ENCODE measurements around the gene KLK6.

KLK6 gene

DNA sequence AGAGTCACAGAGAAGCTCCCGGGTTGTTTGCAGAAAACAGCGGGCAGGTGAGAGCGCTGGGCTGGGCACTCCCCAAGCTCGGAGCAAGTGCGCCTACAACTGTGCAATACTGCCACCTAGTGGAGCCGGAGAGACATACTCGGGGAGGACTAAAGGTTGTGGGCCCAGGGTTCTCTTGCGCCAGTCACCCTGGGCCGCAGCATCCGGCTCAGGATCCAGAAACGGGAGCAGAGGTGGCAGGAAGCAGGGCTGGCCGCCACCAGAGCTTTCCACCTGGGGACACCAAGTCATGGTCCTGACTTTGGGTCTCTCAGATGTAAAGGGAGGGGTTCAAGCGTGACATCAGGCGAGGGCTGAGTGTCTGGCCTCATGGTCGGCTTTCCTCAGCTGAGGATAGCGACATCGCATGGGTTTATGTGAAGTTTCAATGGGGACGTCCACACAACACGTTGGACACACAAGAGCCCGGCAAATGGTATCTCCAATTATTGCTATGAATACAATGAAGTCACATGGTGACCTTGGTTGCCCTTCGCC lies 47.0 kb downstream of the KLK6 start:
- ATAC-seq (ENCODE audit: low read depth), result peak; percentile 100
- no peaks in the 10 kb centered on the region for H3K36me3 Mint-ChIP-seq
- H3K4me3 Mint-ChIP-seq, result no peak overlapping the region
- peaks cover 12% of the 10 kb centered on the region for H3K27me3 Mint-ChIP-seq
- H3K4me1 Mint-ChIP-seq, result peaks cover 7% of the 10 kb centered on the region
- peak overlapping the region; percentile 20 for H3K27ac Mint-ChIP-seq
- peak; percentile 80 to 81 for DNase-seq (ENCODE audit: low spot score in 2 of 2)
- no peaks in the 10 kb centered on the region for H3K9me3 Mint-ChIP-seq

DNA sequence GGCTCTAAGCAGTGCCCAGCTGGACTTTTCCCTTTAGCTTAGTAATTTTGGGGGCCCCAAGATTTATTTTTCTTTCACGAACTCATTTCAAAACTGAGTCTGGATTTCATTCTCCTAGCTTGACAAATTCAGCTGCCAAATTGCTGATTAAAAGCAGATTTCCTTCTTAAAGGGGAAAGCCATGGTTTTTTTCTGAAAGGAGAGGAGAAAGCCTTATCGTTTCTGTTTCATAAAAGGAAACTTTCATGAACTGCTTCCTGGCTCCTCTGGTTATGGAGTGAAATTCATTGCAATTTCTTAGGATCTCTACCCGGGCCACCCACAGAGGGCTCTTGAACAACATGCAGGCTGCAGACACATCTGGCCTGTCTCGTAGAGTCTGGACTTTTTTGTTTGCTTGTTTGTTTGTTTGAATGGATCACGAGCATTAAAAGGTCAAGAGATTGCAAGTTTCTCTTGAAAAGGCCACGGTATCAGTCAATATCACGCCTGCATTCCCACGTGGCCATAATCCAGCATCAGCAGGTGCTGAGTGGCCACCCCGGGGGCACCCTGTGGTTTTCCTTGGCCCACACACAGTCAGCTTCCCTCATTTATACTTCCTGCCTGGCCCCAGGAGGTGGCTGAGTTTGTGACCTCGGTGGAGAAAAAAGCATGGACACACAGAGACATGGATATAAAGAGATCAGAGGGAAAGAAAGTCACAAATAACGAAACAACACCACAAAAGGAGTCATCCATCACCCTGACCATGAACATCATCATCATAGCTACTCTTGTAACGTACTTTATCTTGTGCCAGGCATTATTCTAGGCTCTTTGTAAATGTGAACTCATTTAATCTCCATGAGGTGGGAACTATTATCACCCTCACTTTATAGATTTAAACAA lies 47.7 kb downstream of the KLK6 start:
- Mint-ChIP-seq H3K9me3 (no peaks in the 10 kb centered on the region), H3K4me3 (no peak overlapping the region), H3K36me3 (no peaks in the 10 kb centered on the region), H3K4me1 (peaks cover 7% of the 10 kb centered on the region), H3K27me3 (peaks cover 15% of the 10 kb centered on the region), H3K27ac (peak overlapping the region; percentile 20)
- DNase-seq (ENCODE audit: low spot score in 2 of 2), result no peak
- peak; percentile 20 for ATAC-seq (ENCODE audit: low read depth)

DNA sequence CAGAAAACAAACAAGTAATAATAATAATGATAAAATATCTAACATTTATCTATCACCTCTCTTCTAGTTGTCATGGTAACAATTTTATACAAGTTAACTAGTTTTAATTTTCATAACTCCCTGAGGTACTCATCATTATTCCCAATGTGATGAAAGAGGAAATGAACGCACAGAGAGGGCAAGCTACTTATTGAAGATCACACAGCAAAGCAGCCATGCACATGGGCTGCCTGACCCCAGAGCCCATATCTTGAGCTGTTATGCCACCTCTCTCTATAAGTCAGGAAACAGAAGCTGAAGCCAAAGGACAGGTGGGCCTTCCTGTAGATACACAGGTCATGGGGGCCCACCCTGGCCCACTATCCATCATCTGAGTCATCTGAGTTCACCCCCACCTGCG lies 53.3 kb downstream of the KLK6 start:
- peaks cover 2% of the 10 kb centered on the region for H3K4me1 Mint-ChIP-seq
- no peak overlapping the region for H3K27ac Mint-ChIP-seq
- no peak overlapping the region for H3K4me3 Mint-ChIP-seq
- H3K9me3 Mint-ChIP-seq, result no peaks in the 10 kb centered on the region
- H3K27me3 Mint-ChIP-seq, result peaks cover 16% of the 10 kb centered on the region
- no peaks in the 10 kb centered on the region for H3K36me3 Mint-ChIP-seq
- no peak for DNase-seq (ENCODE audit: low spot score in 2 of 2)
- no peak for ATAC-seq (ENCODE audit: low read depth)

DNA sequence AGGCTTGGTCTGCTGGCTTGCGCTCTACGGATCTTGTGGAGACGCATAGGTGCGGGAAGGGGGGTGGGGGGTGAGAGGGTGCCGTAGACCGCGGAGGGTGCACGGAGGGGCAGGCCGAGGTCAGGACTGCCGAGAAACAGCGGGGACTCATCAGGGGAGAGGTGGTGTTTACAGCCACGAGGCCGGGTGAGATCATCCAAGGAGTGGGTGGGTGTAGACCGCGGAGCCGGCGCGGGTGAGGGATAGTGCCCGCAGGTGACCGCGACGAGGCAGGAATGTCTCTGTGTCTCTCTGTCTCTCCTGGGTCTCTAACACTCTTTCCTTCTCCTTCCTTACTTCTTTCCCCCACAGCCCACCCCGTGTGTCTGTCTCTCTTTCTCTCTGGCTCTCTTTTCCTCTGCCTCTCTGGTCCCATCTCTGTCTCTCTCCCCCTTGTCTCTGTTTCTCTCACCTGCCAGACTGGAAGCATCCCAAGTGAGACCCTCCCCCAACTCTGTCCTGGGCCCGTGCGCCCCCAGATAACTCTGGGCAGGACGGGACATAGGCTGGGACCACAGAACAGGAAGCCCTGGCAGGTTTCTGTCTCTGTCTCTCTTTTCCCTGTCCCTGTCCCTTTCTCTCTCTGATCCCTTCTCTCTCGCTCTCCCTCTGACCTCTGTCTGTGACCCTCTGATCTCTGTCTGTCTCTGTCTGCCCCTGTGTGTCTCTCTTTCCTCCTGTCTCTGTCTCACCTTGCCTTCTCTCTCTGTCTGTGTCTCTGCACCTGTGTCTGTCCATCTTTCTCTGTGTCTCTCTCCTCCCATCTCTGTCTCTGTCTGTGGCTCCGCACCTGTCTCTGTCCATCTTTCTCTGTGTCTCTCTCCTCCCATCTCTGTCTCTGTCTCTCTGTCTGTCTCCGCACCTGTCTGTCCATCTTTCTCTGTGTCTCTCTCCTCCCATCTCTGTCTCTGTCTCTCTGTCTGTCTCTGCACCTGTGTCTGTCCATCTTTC lies 56.4 kb downstream of the KLK6 start:
- DNase-seq (ENCODE audit: low spot score in 2 of 2), result no peak
- H3K27me3 Mint-ChIP-seq, result peaks cover 28% of the 10 kb centered on the region

DNA sequence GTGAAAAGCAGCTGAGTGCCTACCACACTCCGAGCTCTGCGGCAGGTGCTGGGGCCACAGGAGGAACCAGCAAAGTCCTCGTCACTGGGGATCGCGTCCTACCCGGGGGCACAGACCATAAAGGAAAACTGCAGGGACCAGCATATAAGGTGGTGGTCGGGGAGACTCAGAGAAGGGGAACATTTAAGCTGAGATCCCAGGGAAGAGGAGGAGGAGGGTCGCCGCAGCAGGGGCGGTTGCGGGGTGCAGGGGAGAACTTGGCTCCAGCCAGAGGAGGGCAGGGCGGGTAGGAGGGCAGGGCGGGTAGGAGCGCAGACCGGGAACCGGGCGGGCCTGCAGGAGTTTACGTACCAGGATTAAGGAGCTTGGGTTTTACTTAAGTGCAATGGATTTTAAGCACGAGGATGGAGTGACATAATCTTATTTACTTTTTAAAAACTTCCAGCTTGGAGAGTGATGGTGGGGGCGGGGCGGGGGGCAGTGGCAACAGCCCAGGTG lies 57.2 kb downstream of the KLK6 start:
- no peak for ATAC-seq (ENCODE audit: low read depth)
- Mint-ChIP-seq H3K36me3 (no peaks in the 10 kb centered on the region), H3K4me3 (no peak overlapping the region), H3K9me3 (no peaks in the 10 kb centered on the region), H3K4me1 (peaks cover 6% of the 10 kb centered on the region), H3K27me3 (peaks cover 29% of the 10 kb centered on the region), H3K27ac (no peak overlapping the region)
- DNase-seq (ENCODE audit: low spot score in 2 of 2), result no peak

More for the DNA sequence above, 56.4 kb downstream of the KLK6 start:
- ATAC-seq (ENCODE audit: low read depth), result peak; percentile 52
- Mint-ChIP-seq H3K4me3 (no peak overlapping the region), H3K36me3 (no peaks in the 10 kb centered on the region), H3K9me3 (no peaks in the 10 kb centered on the region), H3K4me1 (peaks cover 6% of the 10 kb centered on the region), H3K27ac (no peak overlapping the region)

DNA sequence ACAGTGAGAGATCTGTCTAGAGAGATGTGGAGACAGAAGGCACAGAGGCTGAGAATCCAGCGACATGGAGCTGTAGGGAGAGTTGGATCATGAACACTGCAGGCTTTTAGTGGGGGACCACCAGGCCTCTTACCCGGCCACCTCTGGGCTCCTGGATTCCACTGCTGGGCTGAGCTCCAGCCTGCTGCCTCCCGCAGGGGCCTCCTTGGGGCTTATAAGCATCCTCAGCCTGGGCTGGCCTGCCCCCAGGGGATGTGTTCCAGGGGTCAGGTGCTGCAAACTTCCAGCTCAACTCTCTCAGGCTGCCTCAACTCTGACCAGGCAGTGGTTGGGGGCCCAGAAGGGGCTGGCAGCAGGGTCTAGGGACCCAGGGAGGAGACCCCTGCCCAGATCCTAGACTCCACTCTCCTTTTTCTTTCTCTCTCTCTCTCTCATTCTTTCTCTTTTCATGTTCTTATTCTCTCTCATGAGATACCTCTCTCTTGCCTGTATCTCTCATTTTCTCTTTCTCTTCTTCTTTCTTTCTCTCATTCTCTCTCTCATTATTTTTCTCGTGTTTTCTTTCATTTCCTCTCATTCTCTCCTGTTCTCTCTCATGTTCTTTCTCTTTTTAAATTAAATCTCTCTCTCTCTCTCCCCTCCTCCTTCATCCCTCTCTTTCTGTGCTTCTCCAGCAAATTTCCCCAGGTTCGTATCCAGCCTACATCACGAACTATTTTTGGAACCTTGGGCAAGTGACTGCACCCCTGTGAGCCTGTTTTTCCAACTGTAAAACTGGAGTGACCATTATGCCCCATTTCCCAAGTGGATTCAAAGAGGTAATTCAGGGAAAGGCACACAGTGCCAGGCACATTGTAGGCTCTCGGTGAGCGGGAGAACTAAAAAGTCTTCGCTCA lies 57.9 kb downstream of the KLK6 start, which contains the start of gene KLK4:
Gene KLK4 (minus strand): TSS at position 190 of the 896 bp plus-strand sequence. CDS start 657 bp downstream, outside the sequence.
- no peak within 1 kb of the TSS for H3K27ac Mint-ChIP-seq
- H3K4me1 Mint-ChIP-seq, result peaks cover 6% of the 10 kb centered on the region
- no peaks in the 10 kb centered on the region for H3K36me3 Mint-ChIP-seq
- DNase-seq (ENCODE audit: low spot score in 2 of 2) (no peak), ATAC-seq (ENCODE audit: low read depth) (no peak)
- H3K27me3 Mint-ChIP-seq, result peaks cover 26% of the 10 kb centered on the region
- H3K4me3 Mint-ChIP-seq, result no peak within 1 kb of the TSS
- H3K9me3 Mint-ChIP-seq, result no peaks in the 10 kb centered on the region

DNA sequence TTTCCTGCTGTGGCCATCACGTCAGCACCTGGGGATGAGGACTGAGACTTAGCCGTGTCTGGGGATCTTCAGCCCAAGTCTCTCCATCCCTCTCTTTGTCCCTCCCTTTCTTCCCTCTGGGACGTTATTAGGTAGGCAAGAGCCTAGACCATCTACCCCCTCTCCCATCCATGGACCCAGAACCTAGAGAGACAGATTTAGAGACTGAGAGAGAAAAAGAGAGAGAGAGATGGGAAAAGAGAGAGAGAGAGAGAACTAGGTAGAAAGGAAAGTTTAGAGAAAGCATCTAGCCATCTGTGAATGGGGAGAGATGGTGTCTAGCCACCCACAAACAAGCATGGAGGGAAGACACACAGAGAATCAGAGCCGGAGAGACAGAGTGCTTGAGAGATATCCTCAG lies 58.7 kb downstream of the KLK6 start:
- Mint-ChIP-seq H3K27ac (no peak overlapping the region), H3K36me3 (no peaks in the 10 kb centered on the region), H3K4me3 (no peak overlapping the region), H3K9me3 (no peaks in the 10 kb centered on the region), H3K4me1 (peaks cover 8% of the 10 kb centered on the region), H3K27me3 (peaks cover 30% of the 10 kb centered on the region)
- DNase-seq (ENCODE audit: low spot score in 2 of 2) (no peak), ATAC-seq (ENCODE audit: low read depth) (no peak)

DNA sequence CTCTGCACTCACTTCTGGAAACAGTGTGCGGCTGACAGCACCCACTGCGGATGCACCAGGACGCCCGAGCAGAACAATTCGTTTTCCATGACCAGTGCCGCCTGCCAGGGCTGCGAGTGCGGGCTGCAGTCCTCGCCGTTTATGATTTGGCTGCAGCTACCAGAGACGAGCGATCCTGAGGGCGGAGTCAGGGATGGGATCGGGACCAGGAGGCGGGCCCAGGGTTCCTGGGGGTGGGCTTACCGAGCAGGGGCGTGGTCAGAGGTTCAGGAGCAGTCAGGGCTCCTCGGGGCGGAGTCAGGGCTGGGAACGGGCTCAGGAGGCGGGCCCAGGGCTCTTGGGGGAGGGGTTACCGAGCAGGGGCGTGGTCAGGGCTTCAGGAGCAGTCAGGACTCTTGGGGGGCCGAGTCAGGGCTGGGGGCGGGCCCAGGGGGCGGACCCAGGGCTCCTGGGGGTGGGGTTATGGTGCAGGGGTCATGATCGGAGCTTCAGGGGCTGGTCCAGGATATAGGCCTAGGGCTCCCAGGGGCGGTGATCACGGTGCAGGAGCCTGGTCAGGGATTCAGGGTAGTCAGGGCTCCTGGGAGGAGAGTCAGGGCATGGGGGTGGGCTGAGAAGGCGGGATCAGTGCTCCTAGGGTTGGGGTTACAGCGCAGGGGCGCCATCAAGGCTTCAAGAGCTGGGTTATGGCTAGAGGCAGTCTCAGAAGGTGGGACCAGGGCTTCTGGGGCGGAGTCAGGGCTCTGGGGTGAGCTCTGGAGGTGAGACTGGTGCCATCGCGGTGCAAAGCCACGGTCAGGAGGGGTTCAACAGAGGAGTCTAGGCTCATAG lies 59.9 kb downstream of the KLK6 start:
- H3K9me3 Mint-ChIP-seq, result no peaks in the 10 kb centered on the region
- no peak overlapping the region for H3K27ac Mint-ChIP-seq
- peaks cover 8% of the 10 kb centered on the region for H3K4me1 Mint-ChIP-seq
- DNase-seq (ENCODE audit: low spot score in 2 of 2) (no peak), ATAC-seq (ENCODE audit: low read depth) (peak; percentile 65)
- H3K27me3 Mint-ChIP-seq, result peaks cover 31% of the 10 kb centered on the region
- peak overlapping the region; percentile 65 for H3K4me3 Mint-ChIP-seq
- no peaks in the 10 kb centered on the region for H3K36me3 Mint-ChIP-seq
